Astrocyte of the cerebellum (primary cell): ENCODE measurements around the gene ZNF503.

Source experiments
- DNase-seq: peaks from one replicate; pipeline ENCODE4 v3.0.0-alpha.2; 2011; ENCODE audit warnings: low read depth
- H3K4me3 ChIP-seq: 2 replicates; pipeline ENCODE4 v1.5.1; 2011; ENCODE audit warnings: mild to moderate bottlenecking, low read depth, low read length, moderate library complexity
- in situ Hi-C: cut with HindIII; loops from 2 replicates; pipeline ENCODE4 v1.10.0; 2017; ENCODE audit warnings: low sequenced_read_pairs
- TF ChIP-seq, protein P1 (sequence below): IDR thresholded peaks from 2 replicates; pipeline ENCODE4 v1.5.1; 2012; ENCODE audit warnings: low read length, low read depth, moderate library complexity, mild to moderate bottlenecking; ENCODE audit errors: missing control alignments

The ZNF503 gene

DNA sequence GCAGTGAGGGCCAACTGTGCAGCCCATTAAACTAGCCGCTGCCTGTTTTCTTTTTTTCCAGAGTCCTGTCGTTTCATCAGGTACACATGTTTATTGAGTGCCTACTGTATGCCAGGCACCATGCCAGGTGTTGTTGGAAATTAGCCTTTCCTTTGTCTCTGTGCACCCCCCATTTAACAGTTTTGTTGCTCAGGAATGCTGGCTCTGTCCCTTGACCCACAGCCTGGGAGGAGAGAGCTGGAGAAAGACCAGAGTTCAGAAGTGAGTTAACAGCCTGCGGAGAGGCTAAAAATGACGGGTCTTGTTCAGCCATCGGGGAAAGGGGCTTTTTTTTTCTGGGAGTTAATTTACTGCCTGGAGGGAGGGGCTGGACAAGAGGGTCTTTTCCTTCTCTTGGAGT is 31.2 kb upstream of the ZNF503 start:
- TF ChIP-seq, protein P1, sequence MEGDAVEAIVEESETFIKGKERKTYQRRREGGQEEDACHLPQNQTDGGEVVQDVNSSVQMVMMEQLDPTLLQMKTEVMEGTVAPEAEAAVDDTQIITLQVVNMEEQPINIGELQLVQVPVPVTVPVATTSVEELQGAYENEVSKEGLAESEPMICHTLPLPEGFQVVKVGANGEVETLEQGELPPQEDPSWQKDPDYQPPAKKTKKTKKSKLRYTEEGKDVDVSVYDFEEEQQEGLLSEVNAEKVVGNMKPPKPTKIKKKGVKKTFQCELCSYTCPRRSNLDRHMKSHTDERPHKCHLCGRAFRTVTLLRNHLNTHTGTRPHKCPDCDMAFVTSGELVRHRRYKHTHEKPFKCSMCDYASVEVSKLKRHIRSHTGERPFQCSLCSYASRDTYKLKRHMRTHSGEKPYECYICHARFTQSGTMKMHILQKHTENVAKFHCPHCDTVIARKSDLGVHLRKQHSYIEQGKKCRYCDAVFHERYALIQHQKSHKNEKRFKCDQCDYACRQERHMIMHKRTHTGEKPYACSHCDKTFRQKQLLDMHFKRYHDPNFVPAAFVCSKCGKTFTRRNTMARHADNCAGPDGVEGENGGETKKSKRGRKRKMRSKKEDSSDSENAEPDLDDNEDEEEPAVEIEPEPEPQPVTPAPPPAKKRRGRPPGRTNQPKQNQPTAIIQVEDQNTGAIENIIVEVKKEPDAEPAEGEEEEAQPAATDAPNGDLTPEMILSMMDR, result no peak
- no peak for DNase-seq
- no peak overlapping the region for H3K4me3 ChIP-seq
- in situ Hi-C loops, result loop anchor here (5.0 kb wide), 1 partner anchor 100 kb away; no protein-coding TSS in a partner anchor

DNA sequence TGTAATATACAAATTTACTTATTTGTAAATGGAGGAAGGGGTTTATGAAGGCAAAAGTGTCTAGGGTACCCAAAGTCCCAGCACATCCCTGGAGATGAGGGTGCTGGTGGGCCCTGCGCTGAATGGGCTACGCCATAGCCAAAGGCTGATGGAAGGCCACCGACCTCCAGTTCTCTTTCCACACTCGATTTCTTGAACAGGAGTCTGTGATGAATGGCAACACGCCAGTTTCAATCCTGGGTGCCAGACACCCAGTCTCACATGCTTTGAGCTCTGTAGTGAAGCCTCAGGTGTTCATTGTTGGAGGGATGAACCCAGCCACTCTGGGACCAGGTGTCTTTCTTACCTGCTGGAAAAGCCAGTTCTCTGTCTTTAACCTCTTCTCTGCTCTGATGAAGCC is 30.6 kb upstream of the ZNF503 start:
- in situ Hi-C loops, result loop anchor here (5.0 kb wide), 1 partner anchor 100 kb away; no protein-coding TSS in a partner anchor
- H3K4me3 ChIP-seq, result no peak overlapping the region
- DNase-seq, result no peak
- TF ChIP-seq, protein P1, result no peak

DNA sequence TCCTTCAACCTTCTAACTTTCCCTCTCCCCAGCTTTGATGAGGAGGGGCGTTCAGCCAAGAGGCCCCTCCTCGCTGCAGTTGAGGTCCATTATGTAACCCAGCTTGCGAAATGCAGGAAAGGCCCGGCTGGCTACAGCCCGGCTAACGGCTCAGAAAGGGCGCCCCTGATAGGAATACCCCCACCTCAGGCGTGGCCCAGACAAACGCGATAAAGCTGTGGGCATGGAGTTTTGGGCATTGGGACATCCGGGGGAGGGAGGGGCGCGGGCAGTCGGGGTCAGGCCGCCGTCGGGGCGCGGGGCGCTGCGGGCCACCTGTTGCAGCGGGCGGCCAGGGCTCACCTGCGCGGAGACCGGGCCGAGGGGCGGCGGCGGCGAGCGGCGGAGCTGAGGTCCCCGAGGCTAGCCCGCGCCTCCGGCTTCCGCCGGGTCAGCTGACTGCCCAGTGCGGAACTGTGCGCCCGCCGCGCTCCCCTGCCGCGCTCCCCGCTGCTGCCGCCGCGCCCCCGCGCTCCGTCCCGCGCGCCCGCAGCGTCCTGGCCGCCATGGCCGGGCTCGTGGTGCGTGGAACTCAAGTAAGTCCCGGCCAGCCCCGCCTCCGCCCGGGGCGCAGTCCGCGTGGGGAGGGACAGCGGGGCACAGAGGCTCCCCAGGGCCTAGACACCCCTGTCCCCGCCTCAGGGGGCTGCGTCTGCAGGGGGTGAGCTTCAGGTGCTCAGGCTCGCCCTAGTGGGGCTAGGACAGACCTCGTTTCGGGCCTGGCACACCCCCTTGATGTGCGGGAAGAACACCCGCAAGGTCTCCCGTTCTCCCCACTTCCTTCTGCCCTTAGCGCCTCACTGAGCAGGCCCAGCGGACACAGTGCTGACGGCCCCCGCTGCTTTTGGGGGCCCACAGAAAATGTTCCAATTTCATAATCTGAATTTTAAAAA is 29.9 kb upstream of the ZNF503 start, which contains the start of gene LRMDA:
LRMDA (plus strand) TSS at position 445 of the 932 bp plus-strand sequence.
- TF ChIP-seq, protein P1, result no peak
- in situ Hi-C loops, result loop anchor here (5.0 kb wide), 1 partner anchor 101 kb away; no protein-coding TSS in a partner anchor
- DNase-seq, result no peak
- peak within 1 kb of the TSS; percentile 32 for H3K4me3 ChIP-seq

DNA sequence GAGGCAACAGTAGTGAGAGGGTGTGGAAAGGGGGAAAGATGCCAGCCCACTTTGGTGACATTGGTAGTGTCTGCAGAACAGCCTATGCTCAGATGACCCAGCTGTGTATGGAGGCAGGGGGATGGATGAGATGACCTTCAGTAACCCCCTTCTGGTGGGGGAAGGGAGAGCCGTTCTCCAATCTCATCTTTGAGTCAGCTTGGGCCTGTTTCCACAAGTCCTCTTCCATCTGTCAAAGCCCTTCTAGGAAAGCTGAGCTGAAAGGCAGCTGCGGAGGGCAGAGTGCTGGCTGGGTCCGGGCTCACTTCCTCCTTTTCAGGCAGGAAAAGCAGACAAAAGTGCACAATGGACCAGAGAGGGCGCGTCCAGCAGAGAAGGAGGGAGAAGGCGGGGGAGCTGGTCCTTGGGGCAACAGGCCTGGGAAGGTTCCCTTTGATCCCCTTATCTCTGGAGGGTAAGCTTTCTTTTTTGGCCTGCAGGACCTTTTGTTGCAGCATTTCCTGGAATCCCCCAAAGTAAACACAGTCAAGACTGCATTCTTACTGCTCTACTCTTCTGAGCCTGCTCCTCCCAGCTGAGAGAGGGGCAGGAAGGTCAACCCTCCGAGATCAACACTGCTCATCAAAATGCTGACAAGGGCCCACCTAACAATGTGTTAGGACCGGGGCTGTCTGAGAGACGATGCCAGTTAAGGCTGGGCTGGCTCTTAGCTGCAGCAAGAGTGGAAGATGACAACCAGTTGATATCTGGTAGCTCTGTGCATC is 28.6 kb upstream of the ZNF503 start:
- TF ChIP-seq, protein P1, result no peak
- in situ Hi-C loops, result loop anchor here (5.0 kb wide), 1 partner anchor 102 kb away; no protein-coding TSS in a partner anchor
- H3K4me3 ChIP-seq, result no peak overlapping the region
- DNase-seq, result no peak

DNA sequence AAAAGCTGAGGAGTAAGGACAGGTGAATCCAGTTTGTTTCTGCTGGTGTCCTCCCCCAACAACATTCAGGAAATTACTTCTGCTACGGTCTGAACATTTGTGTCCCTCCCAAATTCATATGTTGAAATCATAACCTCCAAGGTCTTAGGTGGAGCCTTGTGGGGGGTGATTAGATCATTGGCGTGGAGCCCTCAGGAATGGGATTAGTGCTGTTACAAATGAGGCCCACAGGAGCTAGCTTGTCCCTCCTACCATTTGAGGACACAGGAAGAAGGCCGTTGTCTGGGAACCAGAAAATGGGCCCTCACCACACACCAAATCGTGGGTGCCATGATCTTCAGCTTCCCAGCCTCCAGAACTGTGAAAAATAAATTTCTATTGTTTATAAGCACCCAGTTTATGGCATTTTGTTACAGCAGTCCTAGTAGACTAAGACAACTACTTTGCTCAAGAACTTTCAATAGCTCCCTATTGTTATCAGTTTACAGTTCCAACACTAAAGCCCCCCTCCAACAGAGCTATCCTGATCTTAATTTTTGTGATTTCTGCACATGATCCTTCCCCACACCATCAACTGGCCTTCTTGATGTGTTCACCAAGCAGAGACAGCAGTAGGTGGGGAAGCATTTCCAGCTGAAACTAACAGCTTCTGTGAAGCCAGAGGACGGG is 27.7 kb upstream of the ZNF503 start:
- DNase-seq, result no peak
- no peak overlapping the region for H3K4me3 ChIP-seq
- in situ Hi-C loops, result no loop called here
- TF ChIP-seq, protein P1, result no peak
